Motor neuron (in vitro differentiated cells): ENCODE measurements around the gene POLR2F. TPM values are rescaled to one million over a fixed set of nuclear protein-coding genes. Genes with fewer than 3 reads are reported as not detected.
"Not testable (repeated sequence)": the region's sequence is repeated elsewhere in the genome, so short reads cannot be mapped to it uniquely, and the experiment has no call there.

ENCODE experiments used
- ATAC-seq, 8 experiments: fragments of 200-7000 bp; cut with Tn5 transposase; replicated peaks in 6 of 8; 2 replicates each; pipeline ENCODE4 v1.8.0; 2021; ENCODE audit warnings: mild to moderate bottlenecking in 8 of 8, moderate library complexity in 8 of 8
- H3K27ac ChIP-seq, 2 donors: fragments of 250-450 bp; sonication (Bioruptor Pico); 2 replicates each; pipeline ENCODE4 v1.9.0; 2021; ENCODE audit warnings: antibody characterized with exemption in 2 of 2, mild to moderate bottlenecking in 2 of 2, moderate library complexity in 1 of 2
- H3K4me1 ChIP-seq, 2 donors: fragments of 250-450 bp; sonication (Bioruptor Pico); replicated peaks in 1 of 2; 2 replicates each; pipeline ENCODE4 v1.6.1; 2021; ENCODE audit warnings: antibody characterized with exemption in 2 of 2, mild to moderate bottlenecking in 2 of 2, moderate library complexity in 1 of 2
- H3K4me3 ChIP-seq, 5 donors: fragments of 250-450 bp; sonication (Bioruptor Pico); 2 replicates each; pipeline ENCODE4 v1.9.0; 2021; ENCODE audit warnings: antibody characterized with exemption in 5 of 5, mild to moderate bottlenecking in 5 of 5, moderate library complexity in 4 of 5
- WGBS, 10 experiments: fragments of 450-650 bp; shearing (Covaris generic); methylation state at CpG; one replicate each; pipeline ENCODE4 v1.0.0; 2022; 5-methylcytosine and 5-hydroxymethylcytosine counted together
- in situ Hi-C, 9 experiments: fragments of 400-800 bp; cut with MboI; loops; one replicate each; pipeline ENCODE4 v1.15.0; 2021; ENCODE audit warnings: low sequenced_read_pairs in 9 of 9, low pct_unique_long_range_greater_than_20kb in 2 of 9; ENCODE audit not compliant: unreplicated experiment in 9 of 9
- total RNA-seq, 8 experiments: library from RNA; unstranded; fragments of 300-600 nt; gene quantifications; 2 replicates each; pipeline versions ENCODE4 v1.2.3 to v1.2.4, GENCODE V29; 2022

The POLR2F gene
- total RNA-seq, 8 experiments from 2014 or later, result 69.1 to 147 (median 106) TPM

- H3K27ac ChIP-seq, H3K4me1 ChIP-seq, in situ Hi-C loops, H3K4me3 ChIP-seq, ATAC-seq: not testable (repeated sequence)
- WGBS, 10 experiments, result 20 to 100% (median 84%) methylated on average over 1 to 6 of the region's 14 CpGs; no CpG with 5 or more reads in 4 of the 10 experiments
Observed at GRCh38 chr22:37947142-37947795, 6.2 kb upstream of the POLR2F start.

GRCh38 chr22:37951305-37951704 lies 2.2 kb upstream of the POLR2F start:
- Histone ChIP-seq H3K4me1 (peaks cover 7 to 9% of the 10 kb centered on the region in 2 donors), H3K27ac (no peak overlapping the region), H3K4me3 (no peak overlapping the region)
- 55 to 100% (median 72%) methylated on average over 1 to 8 of the region's 8 CpGs for WGBS, 10 experiments
- in situ Hi-C loops, result loop anchor here in 2 of 9 experiments (25.0 kb wide), 1 partner anchor 139 kb away; the partner anchor contains the start of genes GALR3 (in 2 of the 2) and GCAT (in 2 of the 2)
- ATAC-seq, result no peak

GRCh38 chr22:37952629-37953028 lies 870 bp upstream of the POLR2F start:
- in situ Hi-C loops, result loop anchor here in 2 of 9 experiments (25.0 kb wide), 1 partner anchor 140 kb away; the partner anchor contains the start of genes GALR3 (in 2 of the 2) and GCAT (in 2 of the 2)

GRCh38 chr22:37953062-37953436 lies 450 bp upstream of the POLR2F start:
- WGBS, 10 experiments, result 0 to 6% (median 0%) methylated on average over 1 to 6 of the region's 13 CpGs; no CpG with 5 or more reads in 4 of the 10 experiments
- Histone ChIP-seq H3K4me1 (peaks cover 7 to 9% of the 10 kb centered on the region in 2 donors), H3K27ac (peak overlapping the region in 1 of 2 donors; percentile 51), H3K4me3 (peak overlapping the region; percentile 68 to 97 (median 77))
- in situ Hi-C loops, result loop anchor here in 2 of 9 experiments (25.0 kb wide), 1 partner anchor 141 kb away; the partner anchor contains the start of genes GALR3 (in 2 of the 2) and GCAT (in 2 of the 2)
- ATAC-seq, result peak; percentile 61 to 75 (median 72)

More at GRCh38 chr22:37952629-37953028, 870 bp upstream of the POLR2F start:
- not testable (repeated sequence) for H3K4me1 ChIP-seq, H3K27ac ChIP-seq, ATAC-seq
- WGBS, 10 experiments, result 0 to 24% (median 20%) methylated on average over 1 to 12 of the region's 20 CpGs; no CpG with 5 or more reads in 4 of the 10 experiments
- peak overlapping the region; percentile 68 to 97 (median 77) for H3K4me3 ChIP-seq

- Histone ChIP-seq H3K4me3 (peak overlapping the region; percentile 68 to 97 (median 77)), H3K27ac (no peak overlapping the region), H3K4me1 (peaks cover 7 to 9% of the 10 kb centered on the region in 2 donors)
- WGBS, 10 experiments, result 0 to 100% (median 79%) methylated on average over 1 to 3 of the region's 4 CpGs
- ATAC-seq, result no peak
- in situ Hi-C loops, result loop anchor here in 2 of 9 experiments (25.0 kb wide), 1 partner anchor 142 kb away; the partner anchor contains the start of genes GALR3 (in 2 of the 2) and GCAT (in 2 of the 2)
Observed at GRCh38 chr22:37954686-37955085, 1.2 kb downstream of the POLR2F start.

GRCh38 chr22:37955825-37956397 lies 2.4 kb downstream of the POLR2F start:
- ATAC-seq, H3K4me1 ChIP-seq, H3K4me3 ChIP-seq, H3K27ac ChIP-seq: not testable (repeated sequence)
- 70 to 100% (median 95%) methylated on average over 1 to 12 of the region's 15 CpGs for WGBS, 10 experiments
- in situ Hi-C loops, result loop anchor here in 2 of 9 experiments (25.0 kb wide), 1 partner anchor 144 kb away; the partner anchor contains the start of genes GALR3 (in 2 of the 2) and GCAT (in 2 of the 2)

- no peak overlapping the region for H3K4me3 ChIP-seq
- H3K27ac ChIP-seq, result no peak overlapping the region
- H3K4me1 ChIP-seq, result peaks cover 7 to 9% of the 10 kb centered on the region in 2 donors
- in situ Hi-C loops, result loop anchor here in 2 of 9 experiments (25.0 kb wide), 1 partner anchor 145 kb away; the partner anchor contains the start of genes GALR3 (in 2 of the 2) and GCAT (in 2 of the 2)
- no peak for ATAC-seq
- WGBS, 10 experiments, result 0 to 100% (median 84%) methylated on average over 1 to 3 of the region's 4 CpGs; no CpG with 5 or more reads in 3 of the 10 experiments
Observed at GRCh38 chr22:37957232-37957631, 3.7 kb downstream of the POLR2F start.

- Histone ChIP-seq H3K4me3 (no peak overlapping the region), H3K27ac (no peak overlapping the region), H3K4me1 (peaks cover 5 to 6% of the 10 kb centered on the region in 2 donors)
- in situ Hi-C loops, result loop anchor here in 2 of 9 experiments (25.0 kb wide), 1 partner anchor 147 kb away; the partner anchor contains the start of genes GALR3 (in 2 of the 2) and GCAT (in 2 of the 2)
- 87 to 100% (median 92%) methylated on average over 2 to 12 of the region's 18 CpGs; no CpG with 5 or more reads in 1 of the 10 experiments for WGBS, 10 experiments
- ATAC-seq, result no peak
Observed at GRCh38 chr22:37959231-37959825, 5.8 kb downstream of the POLR2F start.

- Histone ChIP-seq H3K4me1 (no peaks in the 10 kb centered on the region), H3K4me3 (no peak overlapping the region), H3K27ac (no peak overlapping the region)
- WGBS, 10 experiments, result 95 to 100% (median 100%) methylated on average over 1 to 4 of the region's 4 CpGs; no CpG with 5 or more reads in 5 of the 10 experiments
- ATAC-seq, result no peak
- in situ Hi-C loops, result loop anchor here in 2 of 9 experiments (25.0 kb wide), 1 partner anchor 149 kb away; the partner anchor contains the start of genes GALR3 (in 2 of the 2) and GCAT (in 2 of the 2)
Observed at GRCh38 chr22:37961062-37961461, 7.6 kb downstream of the POLR2F start.

GRCh38 chr22:37965940-37966664 lies 12.6 kb downstream of the POLR2F start:
- Histone ChIP-seq H3K27ac (no peak overlapping the region), H3K4me3 (no peak overlapping the region), H3K4me1 (no peaks in the 10 kb centered on the region)
- in situ Hi-C loops, result loop anchor here in 2 of 9 experiments (25.0 kb wide), 1 partner anchor 154 kb away; the partner anchor contains the start of genes GALR3 (in 2 of the 2) and GCAT (in 2 of the 2)
- peak in 2 of 8 experiments; percentile 12 to 13 for ATAC-seq
- 50 to 100% (median 87%) methylated on average over 1 to 5 of the region's 9 CpGs; no CpG with 5 or more reads in 4 of the 10 experiments for WGBS, 10 experiments

GRCh38 chr22:37967147-37967546 lies 13.6 kb downstream of the POLR2F start:
- Histone ChIP-seq H3K27ac (no peak overlapping the region), H3K4me1 (no peaks in the 10 kb centered on the region), H3K4me3 (no peak overlapping the region)
- 40 to 75% (median 40%) methylated on average over 1 of the region's 1 CpG; no CpG with 5 or more reads in 7 of the 10 experiments for WGBS, 10 experiments
- no peak for ATAC-seq
- in situ Hi-C loops, result loop anchor here in 2 of 9 experiments (25.0 kb wide), 1 partner anchor 155 kb away; the partner anchor contains the start of genes GALR3 (in 2 of the 2) and GCAT (in 2 of the 2)
